GM12878 (cell line): ENCODE data around the gene TSGA10. TPM values are rescaled to one million over a fixed set of nuclear protein-coding genes. Genes with fewer than 3 reads are reported as not detected.

Experiments used
- ATAC-seq: fragments of 200-7000 bp; cut with Tn5 transposase; 3 replicates; pipeline ENCODE4 v1.9.1; 2020; ENCODE audit warnings: mild to moderate bottlenecking, moderate library complexity
- BruUV-seq: library from RNA; stranded (reverse); fragments of 400-500 nt; replicated peaks from 2 replicates; lab custom pipeline; 2021; lab: Mats Ljungman, UMichigan
- CTCF ChIA-PET: fragments of 300-600 bp; sonication (Branson Sonifier 250); formaldehyde crosslinking; extraction: SDS; loops from one replicate; lab custom pipeline; 2021; ENCODE audit warnings: inconsistent platforms; lab: Yijun Ruan, JAX
- POLR2A ChIA-PET: fragments of 350-600 bp; formaldehyde crosslinking; extraction: SDS; loops from one replicate; lab custom pipeline; 2021; ENCODE audit warnings: inconsistent platforms; lab: Charles Lee
- RAD21 ChIA-PET: fragments of 300-600 bp; sonication (Branson Sonifier 250); formaldehyde crosslinking; loops from one replicate; lab custom pipeline; 2023; ENCODE audit warnings: antibody characterized with exemption; ENCODE audit not compliant: unreplicated experiment; lab: Charles Lee
- SMC1A ChIA-PET: fragments of 300-600 bp; sonication (Branson Sonifier 250); formaldehyde crosslinking; loops from one replicate; lab custom pipeline; 2023; ENCODE audit not compliant: unreplicated experiment, uncharacterized antibody; lab: Charles Lee
- DNase-seq: peaks from one replicate; pipeline ENCODE4 v3.0.0-alpha.2; 2011; ENCODE audit warnings: low read depth, low spot score
- FAIRE-seq: peaks from 3 replicates; lab custom pipeline; 2011; peaks lifted over from hg19 to GRCh38; lab: Jason Lieb, UNC
- H2AFZ ChIP-seq: 2 replicates; pipeline ENCODE4 v1.6.0; 2011; ENCODE audit warnings: low read depth, low read length, control low read depth; ENCODE audit not compliant: control insufficient read depth
- H3K27ac ChIP-seq: 2 replicates; pipeline ENCODE4 v1.5.1; 2011; ENCODE audit warnings: control low read depth; ENCODE audit not compliant: control insufficient read depth, insufficient read depth
- H3K27me3 ChIP-seq, 2 experiments: replicated peaks in 1 of 2; 2 replicates each; pipeline versions ENCODE4 v1.6.0 to v1.6.1; 2011; ENCODE audit warnings: low read length in 1 of 2; ENCODE audit not compliant: control insufficient read depth in 2 of 2, insufficient read depth in 2 of 2
- H3K36me3 ChIP-seq, 2 experiments: 2 replicates each; pipeline ENCODE4 v1.5.1; 2011; ENCODE audit warnings: low read length in 1 of 2; ENCODE audit not compliant: control insufficient read depth in 2 of 2, insufficient read depth in 2 of 2
- H3K4me1 ChIP-seq: 2 replicates; pipeline ENCODE4 v1.6.1; 2011; ENCODE audit warnings: mild to moderate bottlenecking, low read length, moderate library complexity, mixed read lengths; ENCODE audit not compliant: control insufficient read depth, insufficient read depth
- H3K4me2 ChIP-seq: 2 replicates; pipeline ENCODE4 v1.6.0; 2011; ENCODE audit warnings: control low read depth; ENCODE audit not compliant: control insufficient read depth, insufficient read depth
- H3K4me3 ChIP-seq: fragments of 200-600 bp; sonication (generic); 2 replicates; pipeline ENCODE4 v1.5.1; 2016
- H3K79me2 ChIP-seq: 2 replicates; pipeline ENCODE4 v1.6.0; 2011; ENCODE audit warnings: low read length; ENCODE audit not compliant: control insufficient read depth, insufficient read depth
- H3K9ac ChIP-seq: 2 replicates; pipeline ENCODE4 v1.8.0; 2011; ENCODE audit warnings: low read length, control low read depth, mixed read lengths; ENCODE audit not compliant: control insufficient read depth, insufficient read depth
- H3K9me3 ChIP-seq: replicated peaks from 3 replicates; pipeline ENCODE4 v1.5.1; 2011; ENCODE audit warnings: mild to moderate bottlenecking, low read length; ENCODE audit not compliant: control insufficient read depth, insufficient read depth
- H4K20me1 ChIP-seq: 2 replicates; pipeline ENCODE4 v1.6.0; 2011; ENCODE audit not compliant: control insufficient read depth, insufficient read depth
- ATF7 ChIP-seq: fragments of 450-650 bp; IDR thresholded peaks from 2 replicates; pipeline ENCODE4 v1.6.1; 2016; ENCODE audit warnings: low read depth, mild to moderate bottlenecking
- BHLHE40 ChIP-seq, 2 experiments: fragments of 450-650 bp in 1 of 2; IDR thresholded peaks; 2 replicates each; pipeline ENCODE4 v1.6.1; 2011 to 2017; ENCODE audit warnings: low read depth in 2 of 2, borderline replicate concordance in 1 of 2, improper control_type of control experiment in 1 of 2, low read length in 1 of 2, mild to moderate bottlenecking in 1 of 2
- CBX5 ChIP-seq: sonication (generic); IDR thresholded peaks from 2 replicates; pipeline ENCODE4 v1.6.1; 2016; ENCODE audit warnings: low read depth, moderate library complexity, mild to moderate bottlenecking, inconsistent platforms
- DPF2 ChIP-seq: fragments of 450-650 bp; IDR thresholded peaks from 2 replicates; pipeline ENCODE4 v1.6.1; 2017; ENCODE audit warnings: mild to moderate bottlenecking
- E4F1 ChIP-seq: fragments of 450-650 bp; IDR thresholded peaks from 2 replicates; pipeline ENCODE4 v1.6.1; 2018; ENCODE audit warnings: borderline replicate concordance, mild to moderate bottlenecking; ENCODE audit not compliant: partially characterized antibody
- EGR1 ChIP-seq, 2 experiments: IDR thresholded peaks; 1 replicate in 1 of 2; 2 replicates in 1 of 2; pipeline ENCODE4 v1.6.1; 2011 to 2012; ENCODE audit warnings: low read depth in 2 of 2, low read length in 2 of 2, borderline replicate concordance in 1 of 2, mild to moderate bottlenecking in 1 of 2, moderate library complexity in 1 of 2
- IRF3 ChIP-seq: fragments of 450-650 bp; IDR thresholded peaks from 2 replicates; pipeline ENCODE4 v1.6.1; 2014; ENCODE audit warnings: mild to moderate bottlenecking
- JUNB ChIP-seq: IDR thresholded peaks from 2 replicates; pipeline ENCODE4 v1.6.1; 2016; ENCODE audit warnings: antibody characterized with exemption, mild to moderate bottlenecking
- NFIC ChIP-seq: IDR thresholded peaks from 2 replicates; pipeline ENCODE4 v1.6.1; 2012; ENCODE audit warnings: low read depth, mild to moderate bottlenecking, inconsistent platforms, low read length, moderate library complexity
- NR2C1 ChIP-seq: fragments of 450-650 bp; IDR thresholded peaks from 2 replicates; pipeline ENCODE4 v1.6.1; 2017; ENCODE audit warnings: antibody characterized with exemption, mild to moderate bottlenecking, moderate library complexity
- NR2C2 ChIP-seq: IDR thresholded peaks from 2 replicates; pipeline ENCODE4 v1.6.1; 2011; ENCODE audit warnings: borderline replicate concordance, low read depth; ENCODE audit not compliant: control insufficient read depth, insufficient read length
- POU2F2 ChIP-seq: IDR thresholded peaks from 3 replicates; pipeline ENCODE4 v1.6.1; 2011; ENCODE audit warnings: low read depth, mild to moderate bottlenecking, low read length, borderline replicate concordance
- RELA ChIP-seq: fragments of 450-650 bp; IDR thresholded peaks from 2 replicates; pipeline ENCODE4 v1.8.0; 2014; ENCODE audit warnings: borderline replicate concordance; ENCODE audit not compliant: partially characterized antibody
- RFX5 ChIP-seq: IDR thresholded peaks from 2 replicates; pipeline ENCODE4 v1.6.1; 2011; ENCODE audit warnings: low read depth, low read length, improper control_type of control experiment
- RUNX3 ChIP-seq: IDR thresholded peaks from 2 replicates; pipeline ENCODE4 v1.6.1; 2012; ENCODE audit warnings: low read length, inconsistent platforms
- SMAD5 ChIP-seq: IDR thresholded peaks from 2 replicates; pipeline ENCODE4 v1.6.1; 2016; ENCODE audit warnings: antibody characterized with exemption, low read depth
- SMC3 ChIP-seq: IDR thresholded peaks from 2 replicates; pipeline ENCODE4 v1.6.1; 2011; ENCODE audit warnings: low read length, improper control_type of control experiment, borderline replicate concordance
- SP1 ChIP-seq: IDR thresholded peaks from one replicate; pipeline ENCODE4 v1.6.1; 2011; ENCODE audit warnings: low read depth, low read length
- SPI1 ChIP-seq: IDR thresholded peaks from 2 replicates; pipeline ENCODE4 v1.6.1; 2011; ENCODE audit warnings: low read depth, mild to moderate bottlenecking, low read length, moderate library complexity, borderline replicate concordance; ENCODE audit not compliant: insufficient read depth
- SREBF1 ChIP-seq: IDR thresholded peaks from 2 replicates; pipeline ENCODE4 v1.6.1; 2012; ENCODE audit warnings: mild to moderate bottlenecking, low read length
- WGBS: methylation state at CpG from one replicate; pipeline ENCODE4 v1.1.6; 2016; ENCODE audit warnings: low lambda C conversion rate; ENCODE audit not compliant: insufficient replicate concordance, insufficient coverage; ENCODE audit errors: missing lambda C conversion rate; 5-methylcytosine and 5-hydroxymethylcytosine counted together
- in situ Hi-C: fragments of 300-500 bp; cut with MboI; formaldehyde crosslinking; loops from 9 replicates; pipeline ENCODE4 v1.14.3; 2018; ENCODE audit warnings: mixed read lengths
- intact Hi-C: fragments of 100-400 bp; cut with micrococcal nuclease; formaldehyde crosslinking; loops from one replicate; pipeline ENCODE4 v1.14.2; 2022; ENCODE audit not compliant: unreplicated experiment
- polyA plus RNA-seq, 11 experiments: library from polyadenylated mRNA; depleted of rRNA in 4 of 11; unstranded in 6 of 11; stranded (reverse) in 5 of 11; fragments of >200 nt; fragmentation: Nextera tagmentation in 4 of 11; fragmentation: Illumina TruSeq in 1 of 11; extraction: Ambion mirVana in 4 of 11; extraction: Trizol in 1 of 11; gene quantifications; 1 replicate in 1 of 11; 2 replicates in 10 of 11; pipeline versions ENCODE4 v1.2.1 to v1.2.3, GENCODE V29; 2011 to 2016; ENCODE audit warnings: inconsistent platforms in 2 of 11, missing spikeins in 2 of 11, low read depth in 1 of 11
- total RNA-seq, 4 experiments: library from RNA; depleted of rRNA in 3 of 4; stranded (reverse); fragments of >200 nt in 3 of 4; fragmentation: Illumina TruSeq in 1 of 4; extraction: Trizol in 1 of 4; gene quantifications; 2 replicates each; pipeline versions ENCODE4 v1.2.1 to v1.2.3, GENCODE V29; 2013 to 2021
- TF ChIP-seq, protein P1 (sequence below): IDR thresholded peaks from 2 replicates; pipeline ENCODE4 v1.6.1; 2012; ENCODE audit warnings: low read length, inconsistent platforms

Gene TSGA10
- total and polyA plus RNA-seq, 10 of the 15 experiments (the other 5 are each of a cell fraction or from before 2014, with no cell fraction given): 5.3 to 13.5 (median 8.6) TPM

GRCh38 chr2:98985905-98986666, 168.7 kb downstream of the TSGA10 start:
- no peaks in the 10 kb centered on the region for H3K79me2 ChIP-seq
- DNase-seq (no peak), FAIRE-seq (no peak), ATAC-seq (peak; percentile 72)
- CTCF ChIA-PET: no interaction called here
- no peaks in the 10 kb centered on the region for H3K9me3 ChIP-seq
- H2AFZ ChIP-seq: no peak overlapping the region
- H3K4me1 ChIP-seq: no peaks in the 10 kb centered on the region
- no peaks in the 10 kb centered on the region for H3K27me3 ChIP-seq
- H3K27ac ChIP-seq: no peak overlapping the region
- BruUV-seq: no TSS peak
- RAD21 ChIA-PET: no interaction called here
- SMC1A ChIA-PET: interaction anchor here (0.6 kb wide), 1 partner anchor 341 kb away, joined by 3 read pairs; no protein-coding TSS in a partner anchor
- in situ Hi-C loops: no loop called here
- H3K4me2 ChIP-seq: no peak overlapping the region
- POLR2A ChIA-PET: no interaction called here
- no peak overlapping the region for H3K4me3 ChIP-seq
- no peak overlapping the region for H3K9ac ChIP-seq
- 2% methylated on average over 2 of the region's 2 CpGs for WGBS
- no peaks in the 10 kb centered on the region for H4K20me1 ChIP-seq
- intact Hi-C loops: no loop called here
- no peaks in the 10 kb centered on the region for H3K36me3 ChIP-seq
- no peak for TF ChIP-seq RUNX3
- no peak for TF ChIP-seq SMC3
- TF ChIP-seq BHLHE40 (IDR thresholded peaks at IDR 0.05; ENCODE audit: borderline replicate concordance in 1 of 2, low read depth in 2 of 2, low read length in 1 of 2): no peak
- no peak for TF ChIP-seq CBX5
- TF ChIP-seq ATF7: peak; percentile 60
- no peak for TF ChIP-seq RFX5
- TF ChIP-seq IRF3: no peak
- TF ChIP-seq NR2C2: no peak
- peak; percentile 48; the same call in 1 of the 2 replicates for TF ChIP-seq NFIC
- TF ChIP-seq DPF2: no peak
- TF ChIP-seq, protein P1, sequence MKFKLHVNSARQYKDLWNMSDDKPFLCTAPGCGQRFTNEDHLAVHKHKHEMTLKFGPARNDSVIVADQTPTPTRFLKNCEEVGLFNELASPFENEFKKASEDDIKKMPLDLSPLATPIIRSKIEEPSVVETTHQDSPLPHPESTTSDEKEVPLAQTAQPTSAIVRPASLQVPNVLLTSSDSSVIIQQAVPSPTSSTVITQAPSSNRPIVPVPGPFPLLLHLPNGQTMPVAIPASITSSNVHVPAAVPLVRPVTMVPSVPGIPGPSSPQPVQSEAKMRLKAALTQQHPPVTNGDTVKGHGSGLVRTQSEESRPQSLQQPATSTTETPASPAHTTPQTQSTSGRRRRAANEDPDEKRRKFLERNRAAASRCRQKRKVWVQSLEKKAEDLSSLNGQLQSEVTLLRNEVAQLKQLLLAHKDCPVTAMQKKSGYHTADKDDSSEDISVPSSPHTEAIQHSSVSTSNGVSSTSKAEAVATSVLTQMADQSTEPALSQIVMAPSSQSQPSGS: 0 out of 2 replicates have a peak, but pooled peaks have one; percentile 24
- no peak for TF ChIP-seq SREBF1
- TF ChIP-seq POU2F2: no peak
- TF ChIP-seq SPI1: 0 out of 2 replicates have a peak, but pooled peaks have one; percentile 56
- peak; percentile 74 for TF ChIP-seq JUNB
- no peak for TF ChIP-seq SMAD5
- no peak for TF ChIP-seq NR2C1
- no peak for TF ChIP-seq SP1
- TF ChIP-seq RELA: no peak
- TF ChIP-seq EGR1 (IDR thresholded peaks at IDR 0.05; ENCODE audit: borderline replicate concordance in 1 of 2, low read depth in 2 of 2, low read length in 2 of 2): no peak
- no peak for TF ChIP-seq E4F1
